IPS-11a (cell line): ENCODE measurements around the gene HS2ST1.
"Not testable (repeated sequence)": the region's sequence is repeated elsewhere in the genome, so short reads cannot be mapped to it uniquely, and the experiment has no call there.

ENCODE experiments used
- H3K4me3 ChIP-seq: one replicate; pipeline ENCODE4 v1.5.1; 2013; ENCODE audit warnings: low read depth, low read length, control low read depth

The HS2ST1 gene

GRCh38 chr1:87004857-87005256, 90.4 kb downstream of the HS2ST1 start:
- no peak overlapping the region for H3K4me3 ChIP-seq

GRCh38 chr1:87007323-87007722, 92.9 kb downstream of the HS2ST1 start:
- H3K4me3 ChIP-seq, result no peak overlapping the region

- H3K4me3 ChIP-seq, result not testable (repeated sequence)
These were observed 99.0 kb downstream of the HS2ST1 start for GRCh38 chr1:87013385-87013784.

GRCh38 chr1:87017998-87018672, 103.7 kb downstream of the HS2ST1 start:
- no peak overlapping the region for H3K4me3 ChIP-seq

- H3K4me3 ChIP-seq, result no peak overlapping the region
These were observed 108.9 kb downstream of the HS2ST1 start for GRCh38 chr1:87023326-87023725.

GRCh38 chr1:87024936-87025540, 110.6 kb downstream of the HS2ST1 start:
- H3K4me3 ChIP-seq, result no peak overlapping the region

GRCh38 chr1:87027561-87027960, 113.1 kb downstream of the HS2ST1 start:
- H3K4me3 ChIP-seq, result not testable (repeated sequence)

GRCh38 chr1:87028576-87028975, 114.1 kb downstream of the HS2ST1 start:
- no peak overlapping the region for H3K4me3 ChIP-seq

- no peak overlapping the region for H3K4me3 ChIP-seq
These were observed 116.6 kb downstream of the HS2ST1 start for GRCh38 chr1:87030740-87031690.

- no peak overlapping the region for H3K4me3 ChIP-seq
These were observed 119.9 kb downstream of the HS2ST1 start for GRCh38 chr1:87034351-87034750.

GRCh38 chr1:87039096-87039495, 124.7 kb downstream of the HS2ST1 start:
- H3K4me3 ChIP-seq, result no peak overlapping the region

- H3K4me3 ChIP-seq, result no peak overlapping the region
These were observed 127.8 kb downstream of the HS2ST1 start for GRCh38 chr1:87042111-87042811.

- no peak overlapping the region for H3K4me3 ChIP-seq
These were observed 130.0 kb downstream of the HS2ST1 start for GRCh38 chr1:87044424-87044823.

GRCh38 chr1:87044840-87045239, 130.4 kb downstream of the HS2ST1 start:
- no peak overlapping the region for H3K4me3 ChIP-seq

GRCh38 chr1:87045761-87046304, 131.4 kb downstream of the HS2ST1 start:
- no peak overlapping the region for H3K4me3 ChIP-seq

GRCh38 chr1:87046951-87047350, 132.5 kb downstream of the HS2ST1 start:
- no peak overlapping the region for H3K4me3 ChIP-seq

GRCh38 chr1:87048237-87048636, 133.8 kb downstream of the HS2ST1 start:
- H3K4me3 ChIP-seq, result no peak overlapping the region

- no peak overlapping the region for H3K4me3 ChIP-seq
These were observed 137.5 kb downstream of the HS2ST1 start for GRCh38 chr1:87051965-87052364.

- no peak overlapping the region for H3K4me3 ChIP-seq
These were observed 138.0 kb downstream of the HS2ST1 start for GRCh38 chr1:87052400-87052799.

- no peak overlapping the region for H3K4me3 ChIP-seq
These were observed 138.5 kb downstream of the HS2ST1 start for GRCh38 chr1:87052961-87053360.

- H3K4me3 ChIP-seq, result no peak overlapping the region
These were observed 139.0 kb downstream of the HS2ST1 start for GRCh38 chr1:87053446-87053845.
